ENCODE results near the gene SSTR4. TPM values are rescaled to one million over a fixed set of nuclear protein-coding genes. Genes with fewer than 3 reads are reported as not detected.
"Not testable (repeated sequence)": the region's sequence is repeated elsewhere in the genome, so short reads cannot be mapped to it uniquely, and the experiment has no call there.

SSTR4 gene
- total RNA-seq, 1 experiment from 2014 or later = not detected

GRCh38 chr20:23023621-23024177 is 11.4 kb upstream of the SSTR4 start:
- Mint-ChIP-seq H3K27ac (ENCODE audit: unreplicated experiment) (peak overlapping the region; percentile 77), H3K27me3 (ENCODE audit: insufficient read depth, unreplicated experiment) (no peaks in the 10 kb centered on the region), H3K36me3 (ENCODE audit: insufficient read depth, unreplicated experiment) (peaks cover 15% of the 10 kb centered on the region), H3K4me1 (ENCODE audit: low read depth, unreplicated experiment) (peaks cover 54% of the 10 kb centered on the region), H3K4me3 (ENCODE audit: unreplicated experiment) (no peak overlapping the region), H3K9me3 (ENCODE audit: unreplicated experiment) (no peaks in the 10 kb centered on the region)
- no peak for DNase-seq
- BruUV-seq (replicated peaks) = no TSS peak
- ChIA-PET CTCF (interaction anchor here (0.7 to 1.3 kb wide), 3 partner anchors 23 to 420 kb away, joined by 3 to 4 read pairs (median 3); no protein-coding TSS in a partner anchor), POLR2A (no interaction called here)
- intact Hi-C loops (cut with micrococcal nuclease; ENCODE audit: unreplicated experiment) = loop anchor here (1.0 to 5.0 kb wide), 3 partner anchors 43 to 331 kb away; no protein-coding TSS in a partner anchor
- peaks cover 57% of the 10 kb centered on the region for H3K4me1 ChIP-seq
- no peaks in the 10 kb centered on the region for H3K27me3 ChIP-seq (replicated peaks; ENCODE audit: control insufficient read depth, insufficient read depth, low read length)
- no peak for TF ChIP-seq CTCF (IDR thresholded peaks at IDR 0.05; ENCODE audit: insufficient read depth in 1 of 2, low read depth in 1 of 2, low read length in 1 of 2, severe bottlenecking in 1 of 2, unreplicated experiment in 1 of 2)
- no peaks in the 10 kb centered on the region for H3K9me3 ChIP-seq
- no peaks in the 10 kb centered on the region for H3K36me3 ChIP-seq (ENCODE audit: control insufficient read depth, insufficient read depth, low read length)
- H3K4me3 ChIP-seq (ENCODE audit: low read depth, low read length) = no peak overlapping the region

- peaks cover 57% of the 10 kb centered on the region for H3K4me1 ChIP-seq
- no TSS peak for BruUV-seq (replicated peaks)
- Mint-ChIP-seq H3K27me3 (ENCODE audit: insufficient read depth, unreplicated experiment) (no peaks in the 10 kb centered on the region), H3K36me3 (ENCODE audit: insufficient read depth, unreplicated experiment) (peaks cover 15% of the 10 kb centered on the region), H3K4me1 (ENCODE audit: low read depth, unreplicated experiment) (peaks cover 56% of the 10 kb centered on the region), H3K9me3 (ENCODE audit: unreplicated experiment) (no peaks in the 10 kb centered on the region), H3K4me3 (ENCODE audit: unreplicated experiment) (peak overlapping the region; percentile 30), H3K27ac (ENCODE audit: unreplicated experiment) (peak overlapping the region; percentile 77)
- intact Hi-C loops (cut with micrococcal nuclease; ENCODE audit: unreplicated experiment) = loop anchor here (1.0 to 5.0 kb wide), 2 partner anchors 42 to 332 kb away; no protein-coding TSS in a partner anchor
- H3K9me3 ChIP-seq = no peaks in the 10 kb centered on the region
- no peak overlapping the region for H3K4me3 ChIP-seq (ENCODE audit: low read depth, low read length)
- peak; percentile 74 to 75 for DNase-seq
- H3K27me3 ChIP-seq (replicated peaks; ENCODE audit: control insufficient read depth, insufficient read depth, low read length) = no peaks in the 10 kb centered on the region
- TF ChIP-seq CTCF (IDR thresholded peaks at IDR 0.05; ENCODE audit: insufficient read depth in 1 of 2, low read depth in 1 of 2, low read length in 1 of 2, severe bottlenecking in 1 of 2, unreplicated experiment in 1 of 2) = no peak
- no peaks in the 10 kb centered on the region for H3K36me3 ChIP-seq (ENCODE audit: control insufficient read depth, insufficient read depth, low read length)
- ChIA-PET CTCF (interaction anchor here (0.7 to 1.3 kb wide), 5 partner anchors 22 to 208 kb away, joined by 3 to 4 read pairs (median 3); no protein-coding TSS in a partner anchor), POLR2A (interaction anchor here (0.5 to 1.0 kb wide), 3 partner anchors 26 to 332 kb away, joined by 3 to 8 read pairs (median 4); no protein-coding TSS in a partner anchor)
Measured at GRCh38 chr20:23024701-23025100, 10.4 kb upstream of the SSTR4 start.

- H3K36me3 ChIP-seq (ENCODE audit: control insufficient read depth, insufficient read depth, low read length); H3K9me3 ChIP-seq; BruUV-seq (replicated peaks); H3K4me3 ChIP-seq (ENCODE audit: low read depth, low read length); H3K27me3 ChIP-seq (replicated peaks; ENCODE audit: control insufficient read depth, insufficient read depth, low read length); intact Hi-C loops (cut with micrococcal nuclease; ENCODE audit: unreplicated experiment); H3K9me3 Mint-ChIP-seq (ENCODE audit: unreplicated experiment); CTCF ChIA-PET; DNase-seq; H3K27me3 Mint-ChIP-seq (ENCODE audit: insufficient read depth, unreplicated experiment); POLR2A ChIA-PET: not testable (repeated sequence)
- peaks cover 15% of the 10 kb centered on the region for H3K36me3 Mint-ChIP-seq (ENCODE audit: insufficient read depth, unreplicated experiment)
- H3K27ac Mint-ChIP-seq (ENCODE audit: unreplicated experiment) = peak overlapping the region; percentile 77
- peak overlapping the region; percentile 30 for H3K4me3 Mint-ChIP-seq (ENCODE audit: unreplicated experiment)
- peaks cover 60% of the 10 kb centered on the region for H3K4me1 Mint-ChIP-seq (ENCODE audit: low read depth, unreplicated experiment)
- H3K4me1 ChIP-seq = peaks cover 52% of the 10 kb centered on the region
Measured at GRCh38 chr20:23025503-23025902, 9.6 kb upstream of the SSTR4 start.

Data from Caco-2 (cell line).